ENCODE data around the gene TOR1B. TPM values are rescaled to one million over a fixed set of nuclear protein-coding genes. Genes with fewer than 3 reads are reported as not detected.
A peak's percentile ranks its signal among the peaks of the same experiment; 100 is the strongest.

The TOR1B gene
- total RNA-seq, 4 donors from 2014 or later, result 19.2 to 41.2 (median 23.0) TPM

- DNase-seq (ENCODE audit: low spot score in 2 of 2), result no peak
- H3K36me3 ChIP-seq, result peaks cover 0 to 58% (median 10%) of the 10 kb centered on the region in 3 donors
- H3K4me1 ChIP-seq, result peaks cover 0 to 11% (median 3%) of the 10 kb centered on the region in 4 donors
- no peaks in the 10 kb centered on the region for H3K27me3 ChIP-seq
- H3K9me3 ChIP-seq, result no peaks in the 10 kb centered on the region
- peak overlapping the region; percentile 59 to 97 (median 77) for H3K4me3 ChIP-seq
- H3K27ac ChIP-seq, result peak overlapping the region; percentile 8 to 88 (median 70)
- WGBS, 2 donors, result 0% methylated on average over 5 of the region's 15 CpGs; no CpG with 5 or more reads in 1 of the 2 donors
- TF ChIP-seq POLR2A (IDR thresholded peaks at IDR 0.05), result no peak
- no peak for TF ChIP-seq EP300 (IDR thresholded peaks at IDR 0.05)
- no peak for TF ChIP-seq CTCF (IDR thresholded peaks at IDR 0.05)
Observed at GRCh38 chr9:129823542-129823934, 20.6 kb downstream of the TOR1B start.

- TF ChIP-seq EP300 (IDR thresholded peaks at IDR 0.05) (peak; percentile 86 to 89), CTCF (IDR thresholded peaks at IDR 0.05) (no peak), POLR2A (IDR thresholded peaks at IDR 0.05) (peak in 1 of 2 donors; percentile 47)
- peak; percentile 89 to 92 for DNase-seq (ENCODE audit: low spot score in 2 of 2)
- Histone ChIP-seq H3K4me1 (peaks cover 0 to 11% (median 3%) of the 10 kb centered on the region in 4 donors), H3K36me3 (peaks cover 0 to 58% (median 10%) of the 10 kb centered on the region in 3 donors), H3K27me3 (no peaks in the 10 kb centered on the region), H3K9me3 (no peaks in the 10 kb centered on the region), H3K27ac (peak within 1 kb of the TSS; percentile 8 to 88 (median 70)), H3K4me3 (peak within 1 kb of the TSS; percentile 59 to 97 (median 77))
- 4 to 14% methylated on average over 13 to 45 of the region's 47 CpGs for WGBS, 2 donors
Observed at GRCh38 chr9:129823935-129824601, 21.1 kb downstream of the TOR1B start, which contains the start of gene TOR1A. TSS of gene TOR1A (minus strand) at chr9:129824136. CDS start at chr9:129824085, 51 bp downstream.

GRCh38 chr9:129826344-129826743, 23.4 kb downstream of the TOR1B start:
- TF ChIP-seq CTCF (IDR thresholded peaks at IDR 0.05) (no peak), POLR2A (IDR thresholded peaks at IDR 0.05) (no peak), EP300 (IDR thresholded peaks at IDR 0.05) (no peak)
- 80 to 87% methylated on average over 6 of the region's 6 CpGs for WGBS, 2 donors
- no peaks in the 10 kb centered on the region for H3K27me3 ChIP-seq
- H3K9me3 ChIP-seq, result no peaks in the 10 kb centered on the region
- no peak overlapping the region for H3K27ac ChIP-seq
- H3K4me1 ChIP-seq, result peaks cover 0 to 11% (median 3%) of the 10 kb centered on the region in 4 donors
- DNase-seq (ENCODE audit: low spot score in 2 of 2), result no peak
- H3K4me3 ChIP-seq, result no peak overlapping the region
- H3K36me3 ChIP-seq, result peaks cover 8 to 59% (median 15%) of the 10 kb centered on the region in 3 donors

GRCh38 chr9:129826759-129827158, 23.8 kb downstream of the TOR1B start:
- no peak for TF ChIP-seq POLR2A (IDR thresholded peaks at IDR 0.05)
- H3K27me3 ChIP-seq, result no peaks in the 10 kb centered on the region
- no peaks in the 10 kb centered on the region for H3K9me3 ChIP-seq
- 97% methylated on average over 1 of the region's 1 CpG for WGBS, 2 donors
- no peak for DNase-seq (ENCODE audit: low spot score in 2 of 2)
- H3K36me3 ChIP-seq, result peaks cover 8 to 59% (median 11%) of the 10 kb centered on the region in 3 donors
- no peak overlapping the region for H3K27ac ChIP-seq
- no peak overlapping the region for H3K4me3 ChIP-seq
- peaks cover 0 to 11% (median 3%) of the 10 kb centered on the region in 4 donors for H3K4me1 ChIP-seq

- 92 to 94% methylated on average over 9 of the region's 9 CpGs for WGBS, 2 donors
- Histone ChIP-seq H3K4me3 (no peak overlapping the region), H3K27me3 (no peaks in the 10 kb centered on the region), H3K9me3 (no peaks in the 10 kb centered on the region), H3K27ac (no peak overlapping the region), H3K36me3 (peaks cover 8 to 62% (median 11%) of the 10 kb centered on the region in 3 donors), H3K4me1 (peaks cover 0 to 3% (median under 1%) of the 10 kb centered on the region in 4 donors)
- TF ChIP-seq CTCF (IDR thresholded peaks at IDR 0.05), result no peak
- no peak for TF ChIP-seq POLR2A (IDR thresholded peaks at IDR 0.05)
- TF ChIP-seq EP300 (IDR thresholded peaks at IDR 0.05), result no peak
- no peak for DNase-seq (ENCODE audit: low spot score in 2 of 2)
Observed at GRCh38 chr9:129828051-129828450, 25.1 kb downstream of the TOR1B start.

Measured in tibial nerve (tissue), 4 donors.